GM12891 (cell line): ENCODE measurements around the gene DNTTIP2.

Source experiments
- POLR2A ChIP-seq: IDR thresholded peaks from 2 replicates; pipeline ENCODE4 v1.6.1; 2011; ENCODE audit warnings: low read depth, low read length, control low read depth
- POLR2AphosphoS5 ChIP-seq: IDR thresholded peaks from 2 replicates; pipeline ENCODE4 v1.6.1; 2011; ENCODE audit warnings: low read depth, low read length, control low read depth

DNA sequence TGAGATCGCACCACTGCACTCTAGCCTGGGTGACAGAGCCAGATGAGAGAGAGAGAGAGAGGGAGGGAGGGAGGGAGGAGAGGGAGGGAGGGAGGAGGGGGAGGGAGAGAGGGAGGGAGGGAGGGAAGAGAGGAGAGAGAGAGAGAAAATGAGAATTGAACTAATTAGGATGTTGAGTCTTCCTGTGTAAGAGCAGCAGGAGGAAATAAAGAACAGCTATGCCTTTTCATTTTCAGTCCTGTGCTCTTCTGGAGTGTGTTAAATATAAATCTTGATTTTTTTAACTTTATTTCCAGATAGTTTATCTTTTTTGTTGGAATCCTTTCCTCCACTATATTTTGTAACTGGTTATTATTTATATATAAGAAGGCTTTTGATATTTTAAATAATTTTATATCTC, 27.1 kb downstream of the DNTTIP2 start:
- TF ChIP-seq POLR2AphosphoS5: no peak
- TF ChIP-seq POLR2A: no peak
